Measurements from ENCODE around the gene ASZ1.
"Not testable (repeated sequence)": the region's sequence is repeated elsewhere in the genome, so short reads cannot be mapped to it uniquely, and the experiment has no call there.

The ASZ1 gene, protein sequence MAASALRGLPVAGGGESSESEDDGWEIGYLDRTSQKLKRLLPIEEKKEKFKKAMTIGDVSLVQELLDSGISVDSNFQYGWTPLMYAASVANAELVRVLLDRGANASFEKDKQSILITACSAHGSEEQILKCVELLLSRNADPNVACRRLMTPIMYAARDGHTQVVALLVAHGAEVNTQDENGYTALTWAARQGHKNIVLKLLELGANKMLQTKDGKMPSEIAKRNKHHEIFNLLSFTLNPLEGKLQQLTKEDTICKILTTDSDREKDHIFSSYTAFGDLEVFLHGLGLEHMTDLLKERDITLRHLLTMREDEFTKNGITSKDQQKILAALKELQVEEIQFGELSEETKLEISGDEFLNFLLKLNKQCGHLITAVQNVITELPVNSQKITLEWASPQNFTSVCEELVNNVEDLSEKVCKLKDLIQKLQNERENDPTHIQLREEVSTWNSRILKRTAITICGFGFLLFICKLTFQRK

DNA sequence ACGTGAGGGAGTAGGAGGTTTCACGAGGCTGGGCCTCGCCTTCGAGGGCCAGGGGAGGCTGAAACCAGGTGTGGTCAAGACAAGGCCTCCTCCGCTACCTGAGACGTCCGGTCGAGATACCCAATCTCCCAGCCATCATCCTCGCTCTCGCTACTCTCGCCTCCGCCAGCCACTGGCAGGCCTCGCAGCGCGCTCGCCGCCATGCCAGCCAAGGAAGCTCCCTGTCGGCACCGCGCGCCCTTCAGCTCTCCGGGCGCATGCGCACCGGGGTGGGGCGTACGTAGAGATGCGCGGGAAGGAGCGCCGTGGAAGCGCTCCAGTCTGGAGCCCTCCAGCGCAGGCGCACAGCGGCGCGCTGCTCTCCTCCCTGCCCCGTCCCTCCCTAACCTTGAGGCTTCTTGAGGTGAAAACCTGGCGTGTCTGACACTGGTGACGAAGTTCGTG is at the start of gene ASZ1:
Gene ASZ1 (minus strand): TSS at position 236 of the 444 bp plus-strand sequence. CDS start 33 bp downstream, at position 203.
- no peaks in the 10 kb centered on the region for H3K27me3 ChIP-seq (ENCODE audit: control insufficient read depth in 5 of 5, insufficient read depth in 4 of 5, low read length in 5 of 5)
- H3K9me3 ChIP-seq (ENCODE audit: control insufficient read depth in 5 of 5, low read length in 5 of 5) = no peaks in the 10 kb centered on the region
- H3K9ac ChIP-seq (ENCODE audit: low read length in 5 of 5) = no peak within 1 kb of the TSS
- H3K36me3 ChIP-seq (ENCODE audit: control insufficient read depth in 5 of 5, insufficient read depth in 5 of 5, low read length in 5 of 5) = no peaks in the 10 kb centered on the region
- no peaks in the 10 kb centered on the region for H3K4me1 ChIP-seq (ENCODE audit: control insufficient read depth in 5 of 5, insufficient read depth in 5 of 5, low read length in 5 of 5)
- no peak within 1 kb of the TSS for H3K27ac ChIP-seq (ENCODE audit: low read depth, low read length)
- no peak within 1 kb of the TSS for H3K4me3 ChIP-seq (ENCODE audit: low read depth in 1 of 5, low read length in 5 of 5)

DNA sequence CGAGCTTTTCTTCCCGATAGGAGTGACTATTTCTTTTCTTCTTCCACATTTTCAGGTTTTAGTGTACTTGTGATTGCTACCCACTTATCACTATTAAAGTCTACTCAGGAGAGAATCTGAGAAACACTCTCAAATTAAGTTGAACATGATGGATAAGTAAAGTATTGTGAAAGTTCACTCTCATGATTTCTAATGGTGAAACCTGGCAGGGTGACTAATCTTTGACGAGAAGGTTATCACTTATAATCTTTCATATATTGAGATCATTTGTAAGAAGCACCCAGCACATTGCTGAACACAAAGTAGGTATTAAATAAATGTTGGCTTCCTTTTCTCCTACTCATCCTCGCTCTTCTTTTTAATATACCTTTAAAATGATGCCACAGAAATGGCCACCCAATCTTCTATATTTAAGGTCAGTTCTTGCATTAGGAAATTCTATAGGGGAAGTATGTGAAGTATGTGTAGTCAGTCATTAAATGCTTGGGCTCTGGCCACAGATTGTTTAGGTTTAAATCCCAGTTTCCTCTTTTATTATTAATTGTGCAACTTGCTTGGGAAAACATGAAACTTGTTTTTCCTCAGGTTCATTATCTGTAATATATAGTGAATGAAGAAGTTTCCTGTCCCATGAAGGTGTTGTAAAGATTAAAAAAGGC is 49.4 kb upstream of the ASZ1 start:
- Histone ChIP-seq H3K27me3 (ENCODE audit: control insufficient read depth in 5 of 5, insufficient read depth in 4 of 5, low read length in 5 of 5) (peaks cover 0 to 16% (median 10%) of the 10 kb centered on the region in 5 donors), H3K9ac (ENCODE audit: low read length in 5 of 5) (no peak overlapping the region), H3K27ac (ENCODE audit: low read depth, low read length) (no peak overlapping the region), H3K9me3 (ENCODE audit: control insufficient read depth in 5 of 5, low read length in 5 of 5) (no peaks in the 10 kb centered on the region), H3K4me1 (ENCODE audit: control insufficient read depth in 5 of 5, insufficient read depth in 5 of 5, low read length in 5 of 5) (peaks cover 0 to 17% (median 9%) of the 10 kb centered on the region in 5 donors), H3K36me3 (ENCODE audit: control insufficient read depth in 5 of 5, insufficient read depth in 5 of 5, low read length in 5 of 5) (no peaks in the 10 kb centered on the region), H3K4me3 (ENCODE audit: low read depth in 1 of 5, low read length in 5 of 5) (no peak overlapping the region)

DNA sequence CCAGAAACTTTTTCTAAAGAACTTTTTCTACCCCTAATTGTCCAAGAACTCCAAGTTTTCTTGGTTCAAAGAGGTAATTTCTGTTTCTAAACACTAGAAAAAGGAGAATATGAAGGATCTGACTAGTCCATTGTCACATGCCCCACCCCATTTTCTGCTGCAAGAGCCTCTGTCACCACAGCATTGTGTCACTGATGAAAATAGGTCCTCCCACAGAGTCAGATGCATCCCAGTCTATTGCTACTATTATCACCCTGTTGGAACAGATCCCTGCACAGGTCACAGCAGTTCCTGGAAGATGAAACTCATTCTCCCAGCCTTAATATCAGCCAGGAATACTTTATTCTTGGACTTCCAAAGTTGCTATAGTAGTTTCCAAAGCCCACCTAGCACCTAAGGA is 45.0 kb upstream of the ASZ1 start:
- Histone ChIP-seq H3K9me3 (ENCODE audit: control insufficient read depth in 5 of 5, low read length in 5 of 5) (no peaks in the 10 kb centered on the region), H3K4me1 (ENCODE audit: control insufficient read depth in 5 of 5, insufficient read depth in 5 of 5, low read length in 5 of 5) (peaks cover 0 to 15% (median 0%) of the 10 kb centered on the region in 5 donors), H3K36me3 (ENCODE audit: control insufficient read depth in 5 of 5, insufficient read depth in 5 of 5, low read length in 5 of 5) (no peaks in the 10 kb centered on the region), H3K4me3 (ENCODE audit: low read depth in 1 of 5, low read length in 5 of 5) (no peak overlapping the region), H3K27ac (ENCODE audit: low read depth, low read length) (no peak overlapping the region), H3K27me3 (ENCODE audit: control insufficient read depth in 5 of 5, insufficient read depth in 4 of 5, low read length in 5 of 5) (no peaks in the 10 kb centered on the region), H3K9ac (ENCODE audit: low read length in 5 of 5) (no peak overlapping the region)

DNA sequence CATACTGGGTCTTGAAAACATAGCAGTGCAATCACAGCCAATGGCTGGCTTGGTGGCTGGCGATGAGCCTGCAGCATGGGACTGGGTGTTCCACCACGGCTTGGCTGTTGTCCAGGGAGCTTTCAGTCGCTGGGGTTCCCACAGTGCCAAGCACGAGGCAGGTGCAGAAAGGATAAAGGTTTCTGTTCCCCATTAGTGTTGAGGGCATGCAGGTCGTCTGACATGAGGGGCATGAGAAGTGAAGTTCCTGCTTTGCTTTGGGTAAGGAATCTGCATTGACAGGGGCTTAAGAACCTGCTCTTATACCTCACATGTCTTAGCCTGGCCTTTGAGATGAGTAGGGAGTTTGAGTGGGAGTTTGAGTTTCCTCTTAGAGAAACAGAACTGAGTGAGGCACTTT is 43.5 kb upstream of the ASZ1 start:
- H3K9me3 ChIP-seq (ENCODE audit: control insufficient read depth in 5 of 5, low read length in 5 of 5) = no peaks in the 10 kb centered on the region
- H3K27me3 ChIP-seq (ENCODE audit: control insufficient read depth in 5 of 5, insufficient read depth in 4 of 5, low read length in 5 of 5) = no peaks in the 10 kb centered on the region
- peaks cover 0 to 15% (median 0%) of the 10 kb centered on the region in 5 donors for H3K4me1 ChIP-seq (ENCODE audit: control insufficient read depth in 5 of 5, insufficient read depth in 5 of 5, low read length in 5 of 5)
- no peak overlapping the region for H3K27ac ChIP-seq (ENCODE audit: low read depth, low read length)
- H3K36me3 ChIP-seq (ENCODE audit: control insufficient read depth in 5 of 5, insufficient read depth in 5 of 5, low read length in 5 of 5) = no peaks in the 10 kb centered on the region
- no peak overlapping the region for H3K4me3 ChIP-seq (ENCODE audit: low read depth in 1 of 5, low read length in 5 of 5)
- H3K9ac ChIP-seq (ENCODE audit: low read length in 5 of 5) = no peak overlapping the region

DNA sequence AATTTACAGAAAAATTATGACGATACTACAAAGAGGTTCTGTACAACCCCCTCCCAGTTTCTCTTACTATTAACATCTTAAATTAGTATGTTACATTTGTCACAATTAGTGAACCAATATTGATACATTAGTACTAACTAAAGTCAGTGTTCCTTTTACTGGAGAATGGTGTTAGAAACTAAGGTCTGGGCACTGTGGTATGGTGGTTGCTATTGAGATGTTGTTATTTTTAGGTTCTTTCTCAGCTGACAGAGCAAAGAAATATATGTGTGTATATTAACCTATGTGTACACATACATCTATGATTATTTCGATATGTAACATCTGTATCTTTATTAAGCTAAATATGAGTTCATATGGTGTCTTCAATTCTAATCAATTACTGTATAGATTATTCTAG is 40.9 kb upstream of the ASZ1 start:
- Histone ChIP-seq H3K4me3 (ENCODE audit: low read depth in 1 of 5, low read length in 5 of 5) (no peak overlapping the region), H3K9me3 (ENCODE audit: control insufficient read depth in 5 of 5, low read length in 5 of 5) (peaks cover 0 to under 1% (median 0%) of the 10 kb centered on the region in 5 donors), H3K4me1 (ENCODE audit: control insufficient read depth in 5 of 5, insufficient read depth in 5 of 5, low read length in 5 of 5) (peaks cover 0 to 15% (median 0%) of the 10 kb centered on the region in 5 donors), H3K27ac (ENCODE audit: low read depth, low read length) (no peak overlapping the region), H3K36me3 (ENCODE audit: control insufficient read depth in 5 of 5, insufficient read depth in 5 of 5, low read length in 5 of 5) (no peaks in the 10 kb centered on the region), H3K9ac (ENCODE audit: low read length in 5 of 5) (no peak overlapping the region), H3K27me3 (ENCODE audit: control insufficient read depth in 5 of 5, insufficient read depth in 4 of 5, low read length in 5 of 5) (no peaks in the 10 kb centered on the region)

DNA sequence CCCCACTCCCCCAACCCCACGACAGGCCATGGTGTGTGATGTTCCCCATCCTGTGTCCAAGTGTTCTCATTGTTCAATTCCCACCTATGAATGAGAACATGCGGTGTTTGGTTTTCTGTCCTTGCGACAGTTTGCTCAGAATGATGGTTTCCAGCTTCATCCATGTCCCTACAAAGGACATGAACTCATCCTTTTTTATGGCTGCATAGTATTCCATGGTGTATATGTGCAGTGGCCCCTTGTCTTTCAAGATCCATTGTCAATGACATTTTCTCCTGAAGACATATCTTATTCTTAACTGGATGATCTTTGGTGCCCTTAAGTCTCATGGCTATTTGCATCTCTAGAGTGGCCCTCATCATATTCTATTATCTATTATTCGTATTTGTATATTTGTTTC is 33.5 kb upstream of the ASZ1 start:
- H3K4me1 ChIP-seq (ENCODE audit: control insufficient read depth in 5 of 5, insufficient read depth in 5 of 5, low read length in 5 of 5); H3K9ac ChIP-seq (ENCODE audit: low read length in 5 of 5); H3K4me3 ChIP-seq (ENCODE audit: low read depth in 1 of 5, low read length in 5 of 5); H3K27ac ChIP-seq (ENCODE audit: low read depth, low read length); H3K9me3 ChIP-seq (ENCODE audit: control insufficient read depth in 5 of 5, low read length in 5 of 5); H3K36me3 ChIP-seq (ENCODE audit: control insufficient read depth in 5 of 5, insufficient read depth in 5 of 5, low read length in 5 of 5); H3K27me3 ChIP-seq (ENCODE audit: control insufficient read depth in 5 of 5, insufficient read depth in 4 of 5, low read length in 5 of 5): not testable (repeated sequence)

DNA sequence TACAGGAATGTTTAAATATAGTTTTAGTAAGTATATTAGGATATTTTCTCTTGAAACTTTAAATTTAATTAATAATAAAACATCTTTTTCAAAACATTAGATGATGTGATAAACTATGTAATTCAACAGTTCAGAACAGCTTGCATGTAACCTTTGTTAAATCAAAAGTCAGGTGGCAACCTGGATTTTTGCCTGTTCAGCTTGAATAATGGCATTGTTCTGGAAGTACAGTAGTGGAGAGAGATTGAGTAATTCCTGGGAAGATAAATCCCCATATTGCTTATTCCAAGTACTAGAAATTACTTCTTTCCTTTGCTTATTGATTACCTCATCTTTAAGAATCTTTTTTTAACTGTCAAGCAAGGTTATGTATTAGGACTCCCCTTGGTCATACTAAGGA is 32.4 kb upstream of the ASZ1 start:
- Histone ChIP-seq H3K9me3 (ENCODE audit: control insufficient read depth in 5 of 5, low read length in 5 of 5) (peaks cover 0 to 3% (median 0%) of the 10 kb centered on the region in 5 donors), H3K27ac (ENCODE audit: low read depth, low read length) (no peak overlapping the region), H3K36me3 (ENCODE audit: control insufficient read depth in 5 of 5, insufficient read depth in 5 of 5, low read length in 5 of 5) (no peaks in the 10 kb centered on the region), H3K27me3 (ENCODE audit: control insufficient read depth in 5 of 5, insufficient read depth in 4 of 5, low read length in 5 of 5) (no peaks in the 10 kb centered on the region), H3K4me1 (ENCODE audit: control insufficient read depth in 5 of 5, insufficient read depth in 5 of 5, low read length in 5 of 5) (no peaks in the 10 kb centered on the region), H3K4me3 (ENCODE audit: low read depth in 1 of 5, low read length in 5 of 5) (no peak overlapping the region), H3K9ac (ENCODE audit: low read length in 5 of 5) (no peak overlapping the region)

DNA sequence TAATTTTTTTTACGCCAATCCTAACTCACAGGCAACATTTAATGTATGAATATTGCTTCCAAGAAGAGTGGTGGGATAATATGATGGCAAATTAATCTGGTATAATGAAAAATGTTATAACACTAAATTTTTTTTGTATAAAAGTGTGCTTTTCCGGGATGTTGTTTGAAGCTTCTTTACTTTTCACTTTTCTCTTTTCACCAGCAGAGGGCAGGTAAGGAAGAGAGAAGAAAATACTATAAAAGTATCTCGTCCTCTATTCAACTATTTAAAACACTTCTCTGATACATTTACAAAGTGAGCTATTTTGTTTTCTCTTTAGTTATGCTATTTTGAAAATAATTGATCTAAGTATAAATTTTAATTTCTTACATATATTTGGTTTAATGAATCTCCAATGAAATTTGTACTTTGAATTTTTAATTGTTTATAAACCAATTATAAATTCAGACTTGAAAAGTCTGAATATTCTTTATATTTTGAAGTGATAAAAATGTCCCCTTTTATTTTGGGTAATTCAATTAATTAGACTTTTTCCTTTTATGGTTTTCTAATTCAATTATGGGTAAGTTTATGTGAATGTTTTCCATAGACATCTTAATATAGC is 31.8 kb upstream of the ASZ1 start:
- Histone ChIP-seq H3K4me3 (ENCODE audit: low read depth in 1 of 5, low read length in 5 of 5) (no peak overlapping the region), H3K9me3 (ENCODE audit: control insufficient read depth in 5 of 5, low read length in 5 of 5) (peaks cover 0 to 3% (median 0%) of the 10 kb centered on the region in 5 donors), H3K27ac (ENCODE audit: low read depth, low read length) (no peak overlapping the region), H3K4me1 (ENCODE audit: control insufficient read depth in 5 of 5, insufficient read depth in 5 of 5, low read length in 5 of 5) (no peaks in the 10 kb centered on the region), H3K27me3 (ENCODE audit: control insufficient read depth in 5 of 5, insufficient read depth in 4 of 5, low read length in 5 of 5) (no peaks in the 10 kb centered on the region), H3K36me3 (ENCODE audit: control insufficient read depth in 5 of 5, insufficient read depth in 5 of 5, low read length in 5 of 5) (no peaks in the 10 kb centered on the region), H3K9ac (ENCODE audit: low read length in 5 of 5) (no peak overlapping the region)

DNA sequence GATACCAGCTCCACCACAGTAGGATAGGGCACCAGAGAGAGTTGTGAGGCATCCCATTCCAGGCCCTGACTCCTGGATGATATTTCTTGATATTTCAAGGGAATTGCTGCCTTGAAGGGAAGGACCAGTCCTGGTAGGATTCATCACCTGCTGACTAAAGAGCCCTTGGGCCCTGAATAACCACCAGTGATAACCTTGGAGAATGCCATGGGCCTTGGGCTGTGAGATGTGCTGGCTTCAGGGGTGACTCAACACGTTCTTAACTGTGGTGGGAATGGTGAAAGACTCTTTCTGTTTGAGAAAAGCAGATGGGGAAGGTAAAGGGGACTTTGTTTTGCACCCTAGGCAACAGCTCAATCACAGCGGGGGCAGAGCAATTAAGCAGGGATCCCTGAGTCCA is 21.4 kb upstream of the ASZ1 start:
- no peak overlapping the region for H3K9ac ChIP-seq (ENCODE audit: low read length in 5 of 5)
- no peak overlapping the region for H3K4me3 ChIP-seq (ENCODE audit: low read depth in 1 of 5, low read length in 5 of 5)
- H3K36me3 ChIP-seq (ENCODE audit: control insufficient read depth in 5 of 5, insufficient read depth in 5 of 5, low read length in 5 of 5) = no peaks in the 10 kb centered on the region
- H3K4me1 ChIP-seq (ENCODE audit: control insufficient read depth in 5 of 5, insufficient read depth in 5 of 5, low read length in 5 of 5) = no peaks in the 10 kb centered on the region
- H3K27ac ChIP-seq (ENCODE audit: low read depth, low read length) = no peak overlapping the region
- H3K9me3 ChIP-seq (ENCODE audit: control insufficient read depth in 5 of 5, low read length in 5 of 5) = peaks cover 0 to 6% (median 0%) of the 10 kb centered on the region in 5 donors
- H3K27me3 ChIP-seq (ENCODE audit: control insufficient read depth in 5 of 5, insufficient read depth in 4 of 5, low read length in 5 of 5) = peaks cover 0 to 2% (median 0%) of the 10 kb centered on the region in 5 donors
